ENCODE results near the gene DGCR2.
"Not testable (repeated sequence)": the region's sequence is repeated elsewhere in the genome, so short reads cannot be mapped to it uniquely, and the experiment has no call there.

The DGCR2 gene

DNA sequence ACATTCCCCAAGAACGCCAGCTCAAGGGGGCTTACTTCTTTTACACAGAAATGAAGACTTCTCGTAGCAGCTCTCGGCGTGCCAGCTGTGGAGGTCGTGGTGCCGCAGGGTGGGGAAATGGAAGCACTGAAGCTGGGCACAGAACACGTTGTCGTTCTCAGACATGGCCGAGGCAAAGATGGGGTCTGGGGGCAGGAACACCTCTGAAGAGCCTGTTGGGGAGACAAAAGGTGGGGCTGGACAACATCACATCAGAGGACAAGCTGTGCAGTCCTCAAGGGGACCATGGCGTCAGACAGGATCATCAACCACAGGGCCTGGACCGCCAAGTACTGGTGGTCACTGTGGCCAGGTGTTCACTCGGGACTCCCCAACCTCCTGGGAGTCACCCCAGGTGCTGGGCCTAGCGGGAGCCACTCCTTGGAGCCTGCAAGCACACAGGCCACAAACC lies 65.2 kb downstream of the DGCR2 start:
- DNase-seq = no peak

- no peak for DNase-seq
Measured at GRCh38 chr22:19055801-19056200, 66.4 kb downstream of the DGCR2 start.

- DNase-seq = no peak
Measured at GRCh38 chr22:19052941-19053541, 69.2 kb downstream of the DGCR2 start.

DNA sequence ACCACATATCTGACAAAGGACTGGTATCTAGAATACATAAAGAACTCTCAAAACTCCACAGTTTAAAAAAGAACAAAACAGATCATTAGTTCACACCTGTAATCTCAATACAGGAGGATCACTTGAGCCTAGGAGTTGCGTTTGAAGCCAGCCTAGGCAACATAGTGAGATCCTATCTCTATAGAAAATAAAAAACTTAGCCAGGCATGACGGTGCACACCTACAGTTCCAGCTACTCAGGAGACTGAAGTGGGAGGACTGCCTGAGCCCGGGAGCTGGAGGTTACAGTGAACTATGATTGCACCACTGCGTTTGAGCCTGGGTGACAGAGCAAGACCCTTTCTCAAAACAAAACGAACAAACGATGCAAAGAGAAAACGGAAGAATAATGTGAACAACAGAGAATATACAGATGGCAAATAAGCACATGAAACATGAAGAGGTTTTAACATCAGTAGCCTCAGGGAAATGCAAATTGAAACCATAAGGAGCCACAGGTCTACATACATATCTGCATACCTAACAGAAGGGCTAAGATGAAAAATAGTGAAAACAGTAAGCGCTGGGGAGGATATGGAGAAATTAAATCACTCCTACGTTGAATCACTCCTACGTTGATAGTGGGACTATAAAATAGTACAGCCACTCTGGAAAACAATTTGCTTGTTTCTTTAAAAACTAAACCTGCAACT lies 70.7 kb downstream of the DGCR2 start:
- no peak for DNase-seq

- DNase-seq = not testable (repeated sequence)
Measured at GRCh38 chr22:19050847-19051246, 71.4 kb downstream of the DGCR2 start.

GRCh38 chr22:19050117-19050516 lies 72.1 kb downstream of the DGCR2 start:
- no peak for DNase-seq

DNA sequence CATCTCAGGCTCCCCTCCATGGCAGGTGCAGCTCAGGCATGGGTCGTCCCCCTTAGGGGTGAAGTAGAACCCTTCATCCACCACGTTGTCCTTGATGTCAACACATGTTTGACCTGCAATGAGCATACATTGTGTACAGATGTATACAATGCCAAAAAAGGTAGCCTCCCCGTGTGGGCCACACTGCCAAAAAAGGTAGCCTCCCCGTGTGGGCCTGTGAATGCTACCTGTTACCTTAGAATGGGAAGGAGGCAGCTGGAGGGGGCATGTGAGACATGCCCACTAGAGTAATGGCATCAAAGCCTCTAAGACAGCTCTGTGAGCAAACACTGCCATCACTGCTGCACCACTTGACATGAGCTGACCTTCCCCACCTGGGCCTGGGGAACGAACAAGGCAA lies 73.7 kb downstream of the DGCR2 start:
- no peak for DNase-seq

- DNase-seq = no peak
Measured at GRCh38 chr22:19047993-19048392, 74.2 kb downstream of the DGCR2 start.

DNA sequence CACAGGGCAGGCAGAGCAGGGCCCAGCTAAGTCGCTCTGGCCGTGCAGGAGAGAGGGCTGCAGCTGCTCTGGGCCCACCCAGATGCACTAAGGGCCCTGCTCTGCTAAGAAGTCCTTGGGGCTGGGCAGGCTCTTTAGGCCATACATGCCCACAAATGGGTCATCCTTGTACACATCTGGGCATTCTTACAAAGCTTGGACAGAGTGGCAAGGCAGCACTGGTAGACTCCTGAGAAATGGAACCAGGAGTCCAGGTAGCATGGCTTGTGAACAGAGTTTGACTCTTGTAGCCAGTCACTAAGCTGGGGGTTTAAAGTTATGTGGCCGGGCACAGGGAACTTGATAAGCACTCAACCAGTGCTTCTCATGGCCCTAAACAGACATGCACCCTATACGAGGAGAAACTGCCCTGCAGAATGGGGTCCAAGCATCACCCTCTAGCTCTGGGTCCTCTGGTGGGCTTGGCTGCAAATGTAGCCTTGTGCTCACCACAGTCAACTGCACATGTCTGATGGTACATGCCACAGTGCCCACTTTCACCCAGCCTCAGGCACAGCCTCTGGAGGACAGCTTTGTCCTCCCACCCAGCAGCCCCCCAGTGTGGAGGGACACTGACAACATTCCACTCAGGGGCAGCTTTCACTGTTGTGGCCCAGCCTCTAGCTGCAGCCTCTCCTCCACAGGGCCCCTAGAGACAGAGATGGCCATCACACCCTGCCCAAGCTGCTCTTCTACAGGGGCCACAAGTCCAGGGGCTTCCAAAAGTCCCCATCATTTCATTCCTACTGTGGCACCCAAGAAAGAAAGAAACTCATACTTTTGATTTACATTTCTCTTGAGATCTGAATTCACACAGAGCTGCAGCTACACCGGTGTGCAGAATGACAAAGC lies 75.2 kb downstream of the DGCR2 start:
- no peak for DNase-seq

DNA sequence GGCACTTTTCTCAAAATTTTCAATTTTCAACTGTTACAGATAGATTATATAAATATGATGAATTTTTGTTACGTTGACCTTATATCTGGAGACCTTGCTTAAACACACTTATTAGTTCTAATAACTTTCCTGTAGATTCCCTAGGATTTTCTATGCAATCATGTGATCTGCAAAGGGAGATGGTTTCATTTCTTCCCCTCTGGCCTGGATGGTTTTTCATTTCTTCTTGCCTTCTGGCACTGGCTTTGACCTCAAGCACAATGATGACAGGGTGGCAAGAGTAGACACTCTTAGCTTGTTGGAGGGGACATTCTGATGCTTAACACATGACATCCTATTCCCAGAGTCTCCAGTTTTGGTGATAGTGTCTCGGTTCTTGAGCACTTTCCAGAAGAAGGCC lies 75.9 kb downstream of the DGCR2 start:
- no peak for DNase-seq

DNA sequence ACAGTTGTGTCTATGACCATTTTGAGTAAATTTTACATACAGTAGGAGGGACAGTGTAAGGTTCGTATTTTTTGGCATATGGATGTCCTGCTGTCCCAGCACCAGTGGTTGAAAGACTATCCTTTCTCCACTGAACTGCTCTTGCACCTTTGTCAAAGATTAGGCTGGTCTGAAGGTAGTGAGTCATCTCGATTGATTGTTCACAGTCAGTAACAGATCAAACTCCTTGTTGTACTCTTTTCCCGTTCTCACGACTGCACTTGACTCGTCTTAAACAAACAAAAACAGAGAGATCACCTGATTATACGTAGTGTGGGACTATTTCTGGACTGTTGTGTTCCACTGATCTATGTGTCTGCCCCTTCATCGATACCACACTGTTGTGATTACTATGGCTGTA lies 77.1 kb downstream of the DGCR2 start:
- DNase-seq = no peak

- no peak for DNase-seq
Measured at GRCh38 chr22:19044381-19044780, 77.8 kb downstream of the DGCR2 start.

- no peak for DNase-seq
Measured at GRCh38 chr22:19043121-19044085, 78.8 kb downstream of the DGCR2 start.

DNA sequence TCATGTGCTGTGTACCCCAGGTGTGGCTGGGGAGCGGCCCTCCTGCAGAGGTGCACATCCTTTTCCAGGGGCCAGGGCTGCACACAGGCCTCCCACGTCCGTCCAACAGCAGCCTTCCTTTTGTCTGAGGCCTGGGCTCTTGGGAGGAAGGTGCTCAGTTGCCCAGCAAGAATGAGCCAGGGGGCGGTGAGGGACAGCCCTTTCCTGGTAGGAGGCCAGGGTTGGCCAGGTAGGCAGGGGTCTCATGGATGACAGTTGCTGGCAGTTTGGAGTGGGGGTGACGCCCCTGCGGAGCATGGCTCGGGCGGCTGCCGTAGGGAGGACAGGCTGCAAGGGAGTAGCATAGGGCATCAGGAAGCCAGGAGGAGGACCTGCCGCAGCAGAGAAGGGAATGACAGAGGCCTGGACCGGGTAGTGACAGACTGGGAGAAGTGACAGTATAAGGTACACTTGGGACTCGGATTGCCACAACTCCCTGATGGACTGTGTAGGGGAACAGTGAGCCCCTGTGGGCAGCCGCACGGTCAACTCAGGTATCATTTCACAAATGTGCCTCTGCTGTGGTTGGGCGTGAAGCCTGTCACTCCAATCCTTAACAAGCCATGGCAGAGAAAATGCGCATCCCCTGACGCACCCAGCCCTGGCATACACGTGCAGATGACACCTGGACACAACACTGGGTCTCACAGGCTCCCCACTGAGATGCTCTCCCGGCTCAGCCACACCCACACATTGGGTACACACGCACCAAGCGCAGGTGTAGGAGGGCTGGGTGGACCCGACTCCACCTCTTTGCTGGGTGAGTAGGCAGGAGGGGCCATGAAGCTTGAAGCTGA lies 79.7 kb downstream of the DGCR2 start:
- DNase-seq = no peak

GRCh38 chr22:19041704-19042074 lies 80.5 kb downstream of the DGCR2 start:
- DNase-seq = no peak

- DNase-seq = no peak
Measured at GRCh38 chr22:19040888-19041703, 81.1 kb downstream of the DGCR2 start.

- DNase-seq = no peak
Measured at GRCh38 chr22:19040391-19040861, 81.8 kb downstream of the DGCR2 start.

- DNase-seq = no peak
Measured at GRCh38 chr22:19039796-19040280, 82.4 kb downstream of the DGCR2 start.

DNA sequence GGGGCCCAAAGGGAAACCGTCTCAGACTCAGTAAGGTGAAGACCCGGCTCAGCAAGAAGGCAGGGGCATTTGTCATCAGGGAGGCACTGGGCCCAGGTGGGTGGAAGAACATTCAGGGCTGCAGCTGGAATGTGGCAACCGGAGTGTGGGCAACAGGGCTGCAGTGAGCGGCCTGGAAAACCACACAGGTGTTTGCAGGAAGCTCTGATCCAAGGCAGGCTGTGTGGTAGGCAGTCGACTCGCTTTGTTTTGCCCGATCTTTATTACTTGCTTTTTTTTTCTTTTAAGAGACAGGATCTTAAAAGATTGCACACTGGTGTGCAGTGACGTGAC lies 82.8 kb downstream of the DGCR2 start:
- no peak for DNase-seq

GRCh38 chr22:19038728-19039447 lies 83.3 kb downstream of the DGCR2 start:
- no peak for DNase-seq
